Ascending aorta (tissue), 2 donors: ENCODE measurements around the gene NGB. TPM values are rescaled to one million over a fixed set of nuclear protein-coding genes. Genes with fewer than 3 reads are reported as not detected.

Source experiments
- DNase-seq, 2 donors: peaks; one replicate each; pipeline ENCODE4 v3.0.0-alpha.2; 2019; ENCODE audit warnings: low spot score in 2 of 2
- H3K27ac ChIP-seq, 2 donors: fragments of 200-600 bp; sonication (generic); one replicate each; pipeline ENCODE4 v1.5.1; 2016 to 2017; ENCODE audit warnings: mild to moderate bottlenecking in 1 of 2
- H3K27me3 ChIP-seq: fragments of 200-600 bp; sonication (generic); one replicate; pipeline ENCODE4 v1.5.1; 2017
- H3K36me3 ChIP-seq, 2 donors: fragments of 200-600 bp; sonication (generic); one replicate each; pipeline ENCODE4 v1.5.1; 2016
- H3K4me1 ChIP-seq, 2 donors: fragments of 200-600 bp; sonication (generic); one replicate each; pipeline ENCODE4 v1.5.1; 2016 to 2017; ENCODE audit warnings: mild to moderate bottlenecking in 1 of 2
- H3K4me3 ChIP-seq, 2 donors: fragments of 200-600 bp; sonication (generic); one replicate each; pipeline ENCODE4 v1.5.1; 2016 to 2017; ENCODE audit warnings: mild to moderate bottlenecking in 1 of 2
- H3K9me3 ChIP-seq, 2 donors: fragments of 200-600 bp; sonication (generic); one replicate each; pipeline ENCODE4 v1.5.1; 2016
- CTCF ChIP-seq, 3 experiments: fragments of 200-600 bp in 2 of 3; fragments of 450-650 bp in 1 of 3; sonication (generic) in 2 of 3; IDR thresholded peaks; one replicate each; pipeline ENCODE4 v1.5.1; 2016 to 2019; ENCODE audit warnings: antibody characterized with exemption in 3 of 3, mild to moderate bottlenecking in 1 of 3, moderate library complexity in 1 of 3
- intact Hi-C: fragments of 100-400 bp; cut with DNase I; formaldehyde crosslinking; loops from one replicate; pipeline ENCODE4 v1.15.1; 2023
- total RNA-seq: library from RNA; depleted of rRNA; stranded (reverse); fragments of >200 nt; gene quantifications from one replicate; pipeline ENCODE4 v1.1.0, GENCODE V29; 2016

NGB gene
- total RNA-seq, 1 donor from 2014 or later, result not detected

- H3K4me1 ChIP-seq, result no peaks in the 10 kb centered on the region
- H3K36me3 ChIP-seq, result no peaks in the 10 kb centered on the region
- no peak overlapping the region for H3K27ac ChIP-seq
- DNase-seq, result no peak
- peaks cover 0 to 4% of the 10 kb centered on the region in 2 donors for H3K9me3 ChIP-seq
- H3K27me3 ChIP-seq, result no peaks in the 10 kb centered on the region
- no peak overlapping the region for H3K4me3 ChIP-seq
- intact Hi-C loops, result no loop called here
- no peak for TF ChIP-seq CTCF (IDR thresholded peaks at IDR 0.05)
Observed at GRCh38 chr14:77264466-77265186, 6.4 kb downstream of the NGB start.

- DNase-seq, result no peak
- Histone ChIP-seq H3K4me3 (no peak overlapping the region), H3K9me3 (no peaks in the 10 kb centered on the region), H3K27ac (no peak overlapping the region), H3K4me1 (no peaks in the 10 kb centered on the region), H3K27me3 (no peaks in the 10 kb centered on the region), H3K36me3 (no peaks in the 10 kb centered on the region)
- intact Hi-C loops, result no loop called here
- TF ChIP-seq CTCF (IDR thresholded peaks at IDR 0.05), result no peak
Observed at GRCh38 chr14:77260631-77261030, 10.4 kb downstream of the NGB start.

- H3K9me3 ChIP-seq, result no peaks in the 10 kb centered on the region
- no peak overlapping the region for H3K4me3 ChIP-seq
- no peak overlapping the region for H3K27ac ChIP-seq
- H3K36me3 ChIP-seq, result no peaks in the 10 kb centered on the region
- DNase-seq, result no peak
- no peaks in the 10 kb centered on the region for H3K27me3 ChIP-seq
- TF ChIP-seq CTCF (IDR thresholded peaks at IDR 0.05), result no peak
- no peaks in the 10 kb centered on the region for H3K4me1 ChIP-seq
- intact Hi-C loops, result no loop called here
Observed at GRCh38 chr14:77260199-77260598, 10.8 kb downstream of the NGB start.

GRCh38 chr14:77259025-77259715 lies 11.8 kb downstream of the NGB start:
- DNase-seq, result no peak
- Histone ChIP-seq H3K27ac (no peak overlapping the region), H3K9me3 (no peaks in the 10 kb centered on the region), H3K36me3 (no peaks in the 10 kb centered on the region), H3K27me3 (no peaks in the 10 kb centered on the region), H3K4me1 (no peaks in the 10 kb centered on the region), H3K4me3 (no peak overlapping the region)
- intact Hi-C loops, result no loop called here
- TF ChIP-seq CTCF (IDR thresholded peaks at IDR 0.05), result no peak

GRCh38 chr14:77258566-77258965 lies 12.4 kb downstream of the NGB start:
- no peak for TF ChIP-seq CTCF (IDR thresholded peaks at IDR 0.05)
- Histone ChIP-seq H3K27me3 (no peaks in the 10 kb centered on the region), H3K36me3 (no peaks in the 10 kb centered on the region)

More at GRCh38 chr14:77258566-77258965, 12.4 kb downstream of the NGB start:
- DNase-seq, result no peak
- Histone ChIP-seq H3K27ac (no peak overlapping the region), H3K4me3 (no peak overlapping the region), H3K9me3 (no peaks in the 10 kb centered on the region), H3K4me1 (no peaks in the 10 kb centered on the region)
- intact Hi-C loops, result no loop called here
